Psoas muscle (tissue), 8 donors: ENCODE measurements around the gene GRB10. TPM values are rescaled to one million over a fixed set of nuclear protein-coding genes. Genes with fewer than 3 reads are reported as not detected.

Source experiments
- ATAC-seq, 4 donors: fragments of 200-7000 bp; cut with Tn5 transposase; one replicate each; pipeline ENCODE4 v1.9.1; 2020; ENCODE audit warnings: moderate library complexity in 3 of 4, mild to moderate bottlenecking in 2 of 4
- DNase-seq, 2 donors: peaks; one replicate each; pipeline ENCODE4 v3.0.0-alpha.2; 2020
- H3K27ac ChIP-seq: fragments of 200-600 bp; one replicate; pipeline ENCODE4 v1.8.0; 2022
- H3K27me3 ChIP-seq, 3 donors: fragments of 200-600 bp in 1 of 3; one replicate each; pipeline versions ENCODE4 v1.6.1 to v1.8.0; 2013 to 2022; ENCODE audit warnings: low read length in 2 of 3, mild to moderate bottlenecking in 2 of 3, moderate library complexity in 1 of 3; ENCODE audit not compliant: insufficient read depth in 3 of 3
- H3K36me3 ChIP-seq, 2 donors: fragments of 200-600 bp in 1 of 2; one replicate each; pipeline versions ENCODE4 v1.6.1 to v1.8.0; 2013 to 2022; ENCODE audit warnings: low read depth in 1 of 2, mild to moderate bottlenecking in 1 of 2, moderate library complexity in 1 of 2; ENCODE audit not compliant: insufficient read depth in 1 of 2
- H3K4me1 ChIP-seq: fragments of 200-600 bp; one replicate; pipeline ENCODE4 v1.8.0; 2022
- H3K4me3 ChIP-seq: fragments of 200-600 bp; one replicate; pipeline ENCODE4 v1.8.0; 2022; ENCODE audit warnings: mild to moderate bottlenecking
- H3K9me3 ChIP-seq: fragments of 200-600 bp; one replicate; pipeline ENCODE4 v1.8.0; 2022
- CTCF ChIP-seq: fragments of 200-600 bp; IDR thresholded peaks from one replicate; pipeline ENCODE4 v1.8.0; 2022; ENCODE audit warnings: antibody characterized with exemption
- WGBS, 3 donors: extraction: QIAGEN DNeasy Blood & Tissue Kit; methylation state at CpG; one replicate each; pipeline versions ENCODE4 v1.1.6 to v1.1.7; 2013; 5-methylcytosine and 5-hydroxymethylcytosine counted together
- intact Hi-C, 2 donors: fragments of 100-400 bp; cut with DNase I; formaldehyde crosslinking; loops; one replicate each; pipeline versions ENCODE4 v1.11.0 to v1.14.2; 2022
- long read RNA-seq, 2 donors: library from polyadenylated mRNA; unstranded; transcript quantifications; one replicate each; pipeline ENCODE4 v2.0.0, GENCODE V29; 2021
- polyA plus RNA-seq, 3 donors: library from polyadenylated mRNA; stranded (reverse); fragments of 200-250 nt; gene quantifications; one replicate each; pipeline ENCODE4 v1.2.3, GENCODE V29; 2013
- total RNA-seq, 4 donors: library from RNA; stranded (reverse); fragmentation: NEBNext Ultra II Directional in 2 of 4; extraction: Animal tissue kit (Norgen Biotek cat#: 25700) in 2 of 4; gene quantifications; one replicate each; pipeline versions ENCODE4 v1.2.1 to v1.2.4, GENCODE V29; 2021 to 2023
- donor health status: healthy with polysubstance abuse.
- donor health status: DM: no; HTN: no; CAD: no; lungs with moderate emphysema.
- donor health status: Bipolar disorder and iron deficiency.
- donor health status: healthy.
- donor health status: DM: yes; HTN: yes; CAD: no.
- donor health status: DM: no; HTN: no; CAD: no.
- donor health status: DM: no; HTN: no; CAD: no.
- donor health status: DM: yes; HTN: yes; CAD: no.

Gene GRB10
- total RNA-seq = 10 to 100 TPM; 44.5 to 60.5 (median 56.1) TPM
- polyA plus RNA-seq = 10 to 100 TPM; 25.8 to 72.7 (median 35.1) TPM
- long read RNA-seq, donor 1, full-length matches to known transcripts = 5 of 30 reads
- long read RNA-seq, donor 1, partial matches to known transcripts = 3 of 30 reads
- long read RNA-seq, donor 1, other reads (novel, unspliced or antisense) = 22 of 30 reads
- long read RNA-seq, donor 2, full-length matches to known transcripts = 28 of 137 reads
- long read RNA-seq, donor 2, partial matches to known transcripts = 10 of 137 reads
- long read RNA-seq, donor 2, other reads (novel, unspliced or antisense) = 99 of 137 reads

- intact Hi-C loops = loop anchor here in 1 of 2 donors (10.0 kb wide), 1 partner anchor 362 kb away; no protein-coding TSS in a partner anchor
- H3K4me1 ChIP-seq = peaks cover 53% of the 10 kb centered on the region
- DNase-seq = peak; percentile 55 to 65
Measured at GRCh38 chr7:50782375-50783208, at the start of gene GRB10. Gene GRB10 (minus strand): TSS chr7:50782896. CDS start chr7:50732322, 50,574 bp downstream.

GRCh38 chr7:50828801-50829200 is 46.1 kb upstream of the GRB10 start:
- H3K4me3 ChIP-seq = no peak overlapping the region
- H3K9me3 ChIP-seq = no peaks in the 10 kb centered on the region
- DNase-seq = no peak
- H3K36me3 ChIP-seq = no peaks in the 10 kb centered on the region
- no peak for ATAC-seq
- WGBS, 3 donors = 83 to 88% (median 86%) methylated on average over 2 of the region's 2 CpGs
- H3K27me3 ChIP-seq = no peaks in the 10 kb centered on the region
- no peak overlapping the region for H3K27ac ChIP-seq
- intact Hi-C loops = no loop called here
- H3K4me1 ChIP-seq = no peaks in the 10 kb centered on the region
- no peak for TF ChIP-seq CTCF

More at GRCh38 chr7:50782375-50783208, at the start of gene GRB10:
- Histone ChIP-seq H3K27me3 (no peaks in the 10 kb centered on the region), H3K27ac (peak within 1 kb of the TSS; percentile 24), H3K36me3 (no peaks in the 10 kb centered on the region), H3K9me3 (no peaks in the 10 kb centered on the region), H3K4me3 (peak within 1 kb of the TSS; percentile 68)
- WGBS, 3 donors = 45 to 53% (median 49%) methylated on average over 64 to 95 of the region's 95 CpGs
- ATAC-seq = peak; percentile 55 to 79 (median 76)
- TF ChIP-seq CTCF = no peak

GRCh38 chr7:50828116-50828515 is 45.4 kb upstream of the GRB10 start:
- no peak for ATAC-seq
- no peak for TF ChIP-seq CTCF
- intact Hi-C loops = no loop called here
- no peak overlapping the region for H3K4me3 ChIP-seq
- no peaks in the 10 kb centered on the region for H3K9me3 ChIP-seq
- H3K4me1 ChIP-seq = no peaks in the 10 kb centered on the region
- H3K36me3 ChIP-seq = no peaks in the 10 kb centered on the region
- no peaks in the 10 kb centered on the region for H3K27me3 ChIP-seq
- WGBS, 3 donors = 89 to 95% (median 93%) methylated on average over 3 of the region's 3 CpGs
- DNase-seq = no peak
- H3K27ac ChIP-seq = no peak overlapping the region

- Histone ChIP-seq H3K4me1 (no peaks in the 10 kb centered on the region), H3K9me3 (no peaks in the 10 kb centered on the region), H3K27ac (no peak overlapping the region), H3K36me3 (no peaks in the 10 kb centered on the region), H3K4me3 (no peak overlapping the region), H3K27me3 (no peaks in the 10 kb centered on the region)
- DNase-seq = no peak
- intact Hi-C loops = no loop called here
- no peak for TF ChIP-seq CTCF
- no peak for ATAC-seq
Measured at GRCh38 chr7:50827281-50827680, 44.6 kb upstream of the GRB10 start.
